Measurements from ENCODE around the gene BAIAP2. TPM values are rescaled to one million over a fixed set of nuclear protein-coding genes. Genes with fewer than 3 reads are reported as not detected.
"Not testable (repeated sequence)": the region's sequence is repeated elsewhere in the genome, so short reads cannot be mapped to it uniquely, and the experiment has no call there.

Gene BAIAP2
- total and polyA plus RNA-seq, 2 donors from 2014 or later: 44.5 to 45.8 TPM

DNA sequence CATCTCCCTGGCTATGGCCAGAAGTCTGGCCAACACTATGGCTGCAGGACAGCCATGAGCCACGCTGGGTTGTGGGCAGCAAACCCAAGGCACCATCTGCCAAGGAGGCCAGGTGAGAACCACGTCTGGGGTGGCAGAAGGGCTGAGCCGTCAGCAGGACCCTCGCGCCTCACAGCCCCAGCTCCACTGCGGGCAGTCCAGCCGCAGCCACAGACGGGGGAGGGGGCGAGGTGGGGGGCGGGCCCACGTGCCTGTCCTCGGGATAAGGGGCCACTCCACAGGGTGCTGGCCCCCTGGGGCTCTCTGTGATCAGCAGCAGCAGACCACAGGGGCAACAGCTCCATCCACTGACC lies 6.5 kb upstream of the BAIAP2 start:
- no peak for FAIRE-seq
- intact Hi-C loops (cut with DNase I): no loop called here
- peak in 2 of 5 donors; percentile 58 to 67 for DNase-seq
- H3K9me3 ChIP-seq (ENCODE audit: control insufficient read depth in 2 of 3, insufficient read depth in 1 of 3, low read length in 3 of 3): no peaks in the 10 kb centered on the region
- H3K9ac ChIP-seq (ENCODE audit: low read length in 3 of 3): peak overlapping the region in 1 of 3 donors; percentile 51
- TF ChIP-seq, protein P1, sequence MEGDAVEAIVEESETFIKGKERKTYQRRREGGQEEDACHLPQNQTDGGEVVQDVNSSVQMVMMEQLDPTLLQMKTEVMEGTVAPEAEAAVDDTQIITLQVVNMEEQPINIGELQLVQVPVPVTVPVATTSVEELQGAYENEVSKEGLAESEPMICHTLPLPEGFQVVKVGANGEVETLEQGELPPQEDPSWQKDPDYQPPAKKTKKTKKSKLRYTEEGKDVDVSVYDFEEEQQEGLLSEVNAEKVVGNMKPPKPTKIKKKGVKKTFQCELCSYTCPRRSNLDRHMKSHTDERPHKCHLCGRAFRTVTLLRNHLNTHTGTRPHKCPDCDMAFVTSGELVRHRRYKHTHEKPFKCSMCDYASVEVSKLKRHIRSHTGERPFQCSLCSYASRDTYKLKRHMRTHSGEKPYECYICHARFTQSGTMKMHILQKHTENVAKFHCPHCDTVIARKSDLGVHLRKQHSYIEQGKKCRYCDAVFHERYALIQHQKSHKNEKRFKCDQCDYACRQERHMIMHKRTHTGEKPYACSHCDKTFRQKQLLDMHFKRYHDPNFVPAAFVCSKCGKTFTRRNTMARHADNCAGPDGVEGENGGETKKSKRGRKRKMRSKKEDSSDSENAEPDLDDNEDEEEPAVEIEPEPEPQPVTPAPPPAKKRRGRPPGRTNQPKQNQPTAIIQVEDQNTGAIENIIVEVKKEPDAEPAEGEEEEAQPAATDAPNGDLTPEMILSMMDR (IDR thresholded peaks at IDR 0.05; ENCODE audit: borderline replicate concordance, extremely low read depth, insufficient read depth): no peak
- H3K4me3 ChIP-seq (ENCODE audit: low read length in 3 of 3): no peak overlapping the region
- H3K4me1 ChIP-seq (ENCODE audit: control insufficient read depth in 2 of 3, insufficient read depth in 2 of 3, low read depth in 1 of 3, low read length in 3 of 3): peaks cover 0 to 38% (median 10%) of the 10 kb centered on the region in 3 donors
- H3K27ac ChIP-seq (ENCODE audit: low read depth in 2 of 2, low read length in 2 of 2): no peak overlapping the region
- H3K27me3 ChIP-seq (ENCODE audit: control insufficient read depth, insufficient read depth, low read length): no peaks in the 10 kb centered on the region
- peaks cover 0 to 4% (median 0%) of the 10 kb centered on the region in 3 donors for H3K36me3 ChIP-seq (ENCODE audit: control insufficient read depth in 2 of 3, insufficient read depth in 3 of 3, low read length in 3 of 3)

DNA sequence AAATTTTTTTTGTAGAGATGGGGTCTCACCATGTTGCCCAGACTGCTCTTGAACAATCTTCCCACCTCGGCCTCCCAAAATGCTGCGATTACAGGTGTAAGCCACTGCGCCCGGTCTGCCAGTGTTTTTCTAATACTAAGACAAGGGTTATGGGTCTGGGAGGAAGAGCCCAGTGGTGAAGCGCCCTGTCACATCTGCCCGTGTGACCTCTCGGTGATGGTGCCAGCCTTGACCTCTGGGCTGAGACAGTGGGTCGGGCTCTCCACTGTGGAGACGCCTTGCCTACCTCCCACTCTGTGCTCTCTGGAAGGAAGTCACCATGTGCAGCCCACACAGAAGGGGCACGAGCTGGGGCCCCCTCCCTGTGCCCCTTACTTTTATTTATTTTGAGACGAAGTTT lies 5.1 kb upstream of the BAIAP2 start:
- Histone ChIP-seq H3K4me3 (ENCODE audit: low read length in 3 of 3) (no peak overlapping the region), H3K9ac (ENCODE audit: low read length in 3 of 3) (no peak overlapping the region), H3K4me1 (ENCODE audit: control insufficient read depth in 2 of 3, insufficient read depth in 2 of 3, low read depth in 1 of 3, low read length in 3 of 3) (peaks cover 0 to 39% (median 10%) of the 10 kb centered on the region in 3 donors), H3K27me3 (ENCODE audit: control insufficient read depth, insufficient read depth, low read length) (no peaks in the 10 kb centered on the region), H3K36me3 (ENCODE audit: control insufficient read depth in 2 of 3, insufficient read depth in 3 of 3, low read length in 3 of 3) (peaks cover 0 to 4% (median 0%) of the 10 kb centered on the region in 3 donors), H3K9me3 (ENCODE audit: control insufficient read depth in 2 of 3, insufficient read depth in 1 of 3, low read length in 3 of 3) (no peaks in the 10 kb centered on the region), H3K27ac (ENCODE audit: low read depth in 2 of 2, low read length in 2 of 2) (no peak overlapping the region)
- FAIRE-seq (no peak), DNase-seq (peak in 1 of 5 donors; percentile 45)
- TF ChIP-seq, protein P1 (IDR thresholded peaks at IDR 0.05; ENCODE audit: borderline replicate concordance, extremely low read depth, insufficient read depth): no peak
- intact Hi-C loops (cut with DNase I): no loop called here

DNA sequence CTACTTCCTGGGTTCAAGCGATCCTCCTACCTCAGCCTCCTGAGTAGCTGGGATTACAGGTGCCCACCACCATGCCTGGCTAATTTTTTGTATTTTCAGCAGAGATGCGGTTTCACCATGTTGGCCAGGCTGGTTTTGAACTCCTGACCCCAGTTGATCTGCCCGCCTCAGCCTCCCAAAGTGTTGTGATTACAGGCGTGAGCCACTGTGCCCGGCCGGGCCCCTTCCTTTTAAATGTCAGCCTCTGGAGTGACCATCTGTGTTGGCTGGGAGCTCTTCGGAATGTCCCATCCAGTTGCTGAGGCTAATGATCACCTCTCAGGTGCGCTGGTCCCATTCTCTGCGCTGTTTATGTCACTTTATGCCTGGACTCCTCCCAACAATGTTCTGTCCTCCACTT lies 4.6 kb upstream of the BAIAP2 start:
- H3K4me1 ChIP-seq (ENCODE audit: control insufficient read depth in 2 of 3, insufficient read depth in 2 of 3, low read depth in 1 of 3, low read length in 3 of 3): peaks cover 0 to 39% (median 10%) of the 10 kb centered on the region in 3 donors
- DNase-seq; H3K9me3 ChIP-seq (ENCODE audit: control insufficient read depth in 2 of 3, insufficient read depth in 1 of 3, low read length in 3 of 3); H3K36me3 ChIP-seq (ENCODE audit: control insufficient read depth in 2 of 3, insufficient read depth in 3 of 3, low read length in 3 of 3); intact Hi-C loops (cut with DNase I); H3K27ac ChIP-seq (ENCODE audit: low read depth in 2 of 2, low read length in 2 of 2); H3K4me3 ChIP-seq (ENCODE audit: low read length in 3 of 3); FAIRE-seq; H3K27me3 ChIP-seq (ENCODE audit: control insufficient read depth, insufficient read depth, low read length): not testable (repeated sequence)
- H3K9ac ChIP-seq (ENCODE audit: low read length in 3 of 3): peak overlapping the region in 1 of 3 donors; percentile 13

DNA sequence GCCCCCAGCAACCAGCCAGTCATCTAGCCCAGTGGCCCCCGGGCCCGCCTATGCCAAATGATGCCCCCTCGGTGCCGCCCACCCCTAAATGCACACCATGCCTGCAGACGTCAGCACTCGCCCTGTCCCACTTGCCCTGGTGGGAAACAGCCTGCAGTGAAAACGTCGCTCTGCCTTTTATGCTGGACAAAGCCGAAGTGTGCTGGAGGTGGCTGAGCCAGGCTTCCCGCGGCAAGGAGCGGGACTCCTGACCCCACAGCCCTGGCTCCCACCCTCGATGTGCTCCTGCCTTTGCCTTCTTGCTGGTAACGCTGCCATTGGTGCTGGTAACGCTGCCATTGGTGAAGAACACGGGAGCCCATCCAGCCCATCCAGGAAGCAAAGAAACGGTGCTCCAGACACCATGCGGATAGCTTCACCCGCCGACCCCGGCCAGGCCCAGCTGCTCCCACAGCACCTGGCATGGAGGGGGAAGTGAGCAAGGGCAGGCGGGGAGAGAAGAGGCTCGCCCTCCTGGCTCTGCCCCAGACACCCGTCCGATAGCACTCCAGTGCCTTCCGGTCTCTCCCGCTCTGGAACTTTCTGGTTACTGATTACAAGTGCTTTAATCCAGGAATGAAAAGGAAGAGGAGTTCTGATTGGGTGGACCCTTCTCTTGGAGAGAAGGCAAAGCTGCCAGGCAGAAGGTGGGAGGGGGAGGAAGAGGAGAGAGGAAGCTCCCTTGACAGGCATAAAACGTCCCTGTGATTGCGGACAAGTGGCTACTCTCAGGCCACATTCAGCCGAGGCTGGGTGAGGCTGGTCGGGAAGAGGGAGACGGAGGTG lies 4.0 kb upstream of the BAIAP2 start:
- H3K27ac ChIP-seq (ENCODE audit: low read depth in 2 of 2, low read length in 2 of 2): peak overlapping the region; percentile 85 to 93
- intact Hi-C loops (cut with DNase I): no loop called here

More for the DNA sequence above, 4.0 kb upstream of the BAIAP2 start:
- H3K4me3 ChIP-seq (ENCODE audit: low read length in 3 of 3): peak overlapping the region in 2 of 3 donors; percentile 2 to 35
- FAIRE-seq (peak; percentile 69), DNase-seq (peak in 4 of 5 donors; percentile 62 to 89 (median 84))
- H3K36me3 ChIP-seq (ENCODE audit: control insufficient read depth in 2 of 3, insufficient read depth in 3 of 3, low read length in 3 of 3): peaks cover 0 to 4% (median 0%) of the 10 kb centered on the region in 3 donors
- no peaks in the 10 kb centered on the region for H3K27me3 ChIP-seq (ENCODE audit: control insufficient read depth, insufficient read depth, low read length)
- H3K9me3 ChIP-seq (ENCODE audit: control insufficient read depth in 2 of 3, insufficient read depth in 1 of 3, low read length in 3 of 3): no peaks in the 10 kb centered on the region
- peak overlapping the region in 2 of 3 donors; percentile 5 to 56 for H3K9ac ChIP-seq (ENCODE audit: low read length in 3 of 3)
- TF ChIP-seq, protein P1 (IDR thresholded peaks at IDR 0.05; ENCODE audit: borderline replicate concordance, extremely low read depth, insufficient read depth): no peak
- H3K4me1 ChIP-seq (ENCODE audit: control insufficient read depth in 2 of 3, insufficient read depth in 2 of 3, low read depth in 1 of 3, low read length in 3 of 3): peaks cover 0 to 39% (median 10%) of the 10 kb centered on the region in 3 donors

All from kidney (tissue), 14 donors.